ENCODE data around the gene XPNPEP3. TPM values are rescaled to one million over a fixed set of nuclear protein-coding genes. Genes with fewer than 3 reads are reported as not detected.
"Not testable (repeated sequence)": the region's sequence is repeated elsewhere in the genome, so short reads cannot be mapped to it uniquely, and the experiment has no call there.

XPNPEP3 gene
- polyA plus RNA-seq, 1 experiment = 25.8 TPM

- TF ChIP-seq CTCF (IDR thresholded peaks at IDR 0.05; ENCODE audit: insufficient read depth, low read depth, low read length) = no peak
- DNase-seq (ENCODE audit: low read depth) = no peak
- no peaks in the 10 kb centered on the region for H3K27me3 ChIP-seq (ENCODE audit: control insufficient read depth, insufficient read depth, low read length)
- ChIA-PET POLR2A (no interaction called here), CTCF (interaction anchor here (2.1 kb wide), 1 partner anchor 37 kb away, joined by 7 read pairs; no protein-coding TSS in a partner anchor)
- H3K4me3 ChIP-seq (ENCODE audit: low read depth, low read length) = no peak within 1 kb of the TSS
- peaks cover 2% of the 10 kb centered on the region; the same call in 1 of the 2 replicates for H3K36me3 ChIP-seq (ENCODE audit: control insufficient read depth, insufficient read depth, low read length)
Observed at GRCh38 chr22:40862013-40862412, 5.1 kb downstream of the XPNPEP3 start, which contains the start of gene DNAJB7. TSS of gene DNAJB7 (minus strand) at chr22:40862113. CDS start at chr22:40861994, 119 bp downstream.

- TF ChIP-seq CTCF (IDR thresholded peaks at IDR 0.05; ENCODE audit: insufficient read depth, low read depth, low read length) = no peak
- peaks cover 2% of the 10 kb centered on the region; the same call in 1 of the 2 replicates for H3K36me3 ChIP-seq (ENCODE audit: control insufficient read depth, insufficient read depth, low read length)
- no peaks in the 10 kb centered on the region for H3K27me3 ChIP-seq (ENCODE audit: control insufficient read depth, insufficient read depth, low read length)
- DNase-seq (ENCODE audit: low read depth) = no peak
- POLR2A ChIA-PET = no interaction called here
- CTCF ChIA-PET = interaction anchor here (1.0 to 2.1 kb wide), 2 partner anchors 14 to 36 kb away, joined by 3 to 7 read pairs; no protein-coding TSS in a partner anchor
- H3K4me3 ChIP-seq (ENCODE audit: low read depth, low read length) = no peak overlapping the region
Observed at GRCh38 chr22:40862537-40862936, 5.6 kb downstream of the XPNPEP3 start.

- DNase-seq (ENCODE audit: low read depth) = no peak
- TF ChIP-seq CTCF (IDR thresholded peaks at IDR 0.05; ENCODE audit: insufficient read depth, low read depth, low read length) = no peak
- H3K27me3 ChIP-seq (ENCODE audit: control insufficient read depth, insufficient read depth, low read length) = no peaks in the 10 kb centered on the region
- ChIA-PET POLR2A (interaction anchor here (0.6 kb wide), 1 partner anchor 244 kb away, joined by 4 read pairs; no protein-coding TSS in a partner anchor), CTCF (interaction anchor here (1.1 kb wide), 1 partner anchor 10 kb away, joined by 4 read pairs; the partner anchor contains the start of gene XPNPEP3)
- H3K36me3 ChIP-seq (ENCODE audit: control insufficient read depth, insufficient read depth, low read length) = peaks cover under 1% of the 10 kb centered on the region; the same call in 1 of the 2 replicates
- no peak overlapping the region for H3K4me3 ChIP-seq (ENCODE audit: low read depth, low read length)
Observed at GRCh38 chr22:40867109-40867508, 10.2 kb downstream of the XPNPEP3 start.

GRCh38 chr22:40868379-40868778 lies 11.4 kb downstream of the XPNPEP3 start:
- H3K4me3 ChIP-seq (ENCODE audit: low read depth, low read length); H3K27me3 ChIP-seq (ENCODE audit: control insufficient read depth, insufficient read depth, low read length); POLR2A ChIA-PET; H3K36me3 ChIP-seq (ENCODE audit: control insufficient read depth, insufficient read depth, low read length); DNase-seq (ENCODE audit: low read depth): not testable (repeated sequence)
- CTCF ChIA-PET = interaction anchor here (1.3 kb wide), 1 partner anchor 31 kb away, joined by 5 read pairs; no protein-coding TSS in a partner anchor

GRCh38 chr22:40874016-40874415 lies 17.1 kb downstream of the XPNPEP3 start:
- CTCF ChIA-PET = interaction anchor here (0.9 to 1.2 kb wide), 3 partner anchors 16 to 190 kb away, joined by 3 to 6 read pairs (median 5); no protein-coding TSS in a partner anchor
- Histone ChIP-seq H3K27me3 (ENCODE audit: control insufficient read depth, insufficient read depth, low read length) (no peaks in the 10 kb centered on the region), H3K4me3 (ENCODE audit: low read depth, low read length) (no peak overlapping the region), H3K36me3 (ENCODE audit: control insufficient read depth, insufficient read depth, low read length) (no peaks in the 10 kb centered on the region; the same call in none of the 2 replicates)
- TF ChIP-seq CTCF (IDR thresholded peaks at IDR 0.05; ENCODE audit: insufficient read depth, low read depth, low read length) = no peak
- no peak for DNase-seq (ENCODE audit: low read depth)
- POLR2A ChIA-PET = no interaction called here

GRCh38 chr22:40875111-40875510 lies 18.2 kb downstream of the XPNPEP3 start:
- H3K27me3 ChIP-seq (ENCODE audit: control insufficient read depth, insufficient read depth, low read length) = no peaks in the 10 kb centered on the region
- H3K36me3 ChIP-seq (ENCODE audit: control insufficient read depth, insufficient read depth, low read length) = no peaks in the 10 kb centered on the region; the same call in none of the 2 replicates
- no peak overlapping the region for H3K4me3 ChIP-seq (ENCODE audit: low read depth, low read length)
- ChIA-PET CTCF (no interaction called here), POLR2A (no interaction called here)
- no peak for TF ChIP-seq CTCF (IDR thresholded peaks at IDR 0.05; ENCODE audit: insufficient read depth, low read depth, low read length)
- no peak for DNase-seq (ENCODE audit: low read depth)

Data from BJ (cell line).